GM19025 (cell line): ENCODE results near the gene NUP50.

Source experiments
- ATAC-seq: cut with Tn5 transposase; IDR thresholded peaks from one replicate; pipeline ENCODE4 v1.9.1; 2021; ENCODE audit warnings: mild to moderate bottlenecking, low read depth, moderate library complexity; ENCODE audit not compliant: unreplicated experiment

NUP50 gene

GRCh38 chr22:45225732-45226502, 62.2 kb downstream of the NUP50 start:
- no peak for ATAC-seq

- no peak for ATAC-seq
Observed at GRCh38 chr22:45226503-45227186, 62.9 kb downstream of the NUP50 start.

- no peak for ATAC-seq
Observed at GRCh38 chr22:45227645-45228400, 64.1 kb downstream of the NUP50 start.

GRCh38 chr22:45228401-45228754, 64.7 kb downstream of the NUP50 start:
- no peak for ATAC-seq

GRCh38 chr22:45229181-45229580, 65.5 kb downstream of the NUP50 start:
- ATAC-seq: no peak

GRCh38 chr22:45230026-45230721, 66.4 kb downstream of the NUP50 start:
- no peak for ATAC-seq

GRCh38 chr22:45231293-45231692, 67.6 kb downstream of the NUP50 start:
- ATAC-seq: no peak

GRCh38 chr22:45233386-45233785, 69.7 kb downstream of the NUP50 start:
- no peak for ATAC-seq

GRCh38 chr22:45233827-45234226, 70.1 kb downstream of the NUP50 start:
- no peak for ATAC-seq

GRCh38 chr22:45235101-45235777, 71.5 kb downstream of the NUP50 start:
- ATAC-seq: peak; percentile 79

- ATAC-seq: no peak
Observed at GRCh38 chr22:45235851-45236342, 72.2 kb downstream of the NUP50 start.

GRCh38 chr22:45237065-45237990, 73.6 kb downstream of the NUP50 start:
- ATAC-seq: no peak
